HG03469 (cell line): ENCODE measurements around the gene ATRIP.
"Not testable (repeated sequence)": the region's sequence is repeated elsewhere in the genome, so short reads cannot be mapped to it uniquely, and the experiment has no call there.

ENCODE experiments used
- ATAC-seq: cut with Tn5 transposase; IDR thresholded peaks from one replicate; pipeline ENCODE4 v1.9.1; 2021; ENCODE audit warnings: mild to moderate bottlenecking, moderate library complexity, moderate number of reproducible peaks; ENCODE audit not compliant: unreplicated experiment

ATRIP gene

GRCh38 chr3:48446425-48447193, at the start of gene ATRIP:
Gene ATRIP (plus strand): TSS chr3:48446737. CDS start chr3:48446846, 109 bp downstream.
- ATAC-seq = peak; percentile 78

- ATAC-seq = no peak
These were observed 48.5 kb upstream of the ATRIP start for GRCh38 chr3:48397767-48398681.

GRCh38 chr3:48398701-48399386, 47.7 kb upstream of the ATRIP start:
- ATAC-seq = no peak

- ATAC-seq = no peak
These were observed 47.0 kb upstream of the ATRIP start for GRCh38 chr3:48399387-48400172.

- no peak for ATAC-seq
These were observed 45.6 kb upstream of the ATRIP start for GRCh38 chr3:48400824-48401433.

GRCh38 chr3:48401434-48401901, 45.1 kb upstream of the ATRIP start:
- not testable (repeated sequence) for ATAC-seq

- no peak for ATAC-seq
These were observed 44.2 kb upstream of the ATRIP start for GRCh38 chr3:48402281-48402732.

GRCh38 chr3:48402907-48403306, 43.6 kb upstream of the ATRIP start:
- ATAC-seq = no peak

GRCh38 chr3:48403533-48404439, 42.8 kb upstream of the ATRIP start:
- ATAC-seq = no peak

GRCh38 chr3:48404440-48405342, 41.8 kb upstream of the ATRIP start:
- ATAC-seq = no peak

- ATAC-seq = no peak
These were observed 41.1 kb upstream of the ATRIP start for GRCh38 chr3:48405343-48405881.

GRCh38 chr3:48405971-48406370, 40.6 kb upstream of the ATRIP start:
- ATAC-seq = no peak

GRCh38 chr3:48406443-48407431, 39.8 kb upstream of the ATRIP start:
- ATAC-seq = no peak

- ATAC-seq = no peak
These were observed 38.9 kb upstream of the ATRIP start for GRCh38 chr3:48407542-48408099.

- ATAC-seq = no peak
These were observed 37.7 kb upstream of the ATRIP start for GRCh38 chr3:48408823-48409281.
